GM12892 (cell line): Measurements from ENCODE around the gene AOC1.

Experiments
- DNase-seq: peaks from one replicate; pipeline ENCODE4 v3.0.0; 2011; ENCODE audit not compliant: insufficient read length
- FAIRE-seq: peaks from 2 replicates; lab custom pipeline; 2011; peaks lifted over from hg19 to GRCh38; lab: Jason Lieb, UNC
- POLR2A ChIP-seq: IDR thresholded peaks from 2 replicates; pipeline ENCODE4 v1.6.1; 2011; ENCODE audit warnings: low read depth, low read length, control low read depth
- POLR2AphosphoS5 ChIP-seq: IDR thresholded peaks from 2 replicates; pipeline ENCODE4 v1.6.1; 2011; ENCODE audit warnings: low read depth, low read length, control low read depth
- TAF1 ChIP-seq: IDR thresholded peaks from 2 replicates; pipeline ENCODE4 v1.6.1; 2011; ENCODE audit warnings: low read depth, mild to moderate bottlenecking, control low read depth, low read length, borderline replicate concordance

Gene AOC1

GRCh38 chr7:150866932-150867564 is 14.7 kb downstream of the AOC1 start:
- no peak for TF ChIP-seq POLR2AphosphoS5
- TF ChIP-seq POLR2A = no peak
- TF ChIP-seq TAF1 = no peak

GRCh38 chr7:150867605-150868004 is 15.3 kb downstream of the AOC1 start:
- FAIRE-seq (no peak), DNase-seq (no peak)
- TF ChIP-seq POLR2AphosphoS5 (no peak), POLR2A (no peak), TAF1 (no peak)

More at GRCh38 chr7:150866932-150867564, 14.7 kb downstream of the AOC1 start:
- no peak for DNase-seq
- no peak for FAIRE-seq

- DNase-seq (no peak), FAIRE-seq (no peak)
- TF ChIP-seq POLR2AphosphoS5 (no peak), POLR2A (no peak), TAF1 (no peak)
Measured at GRCh38 chr7:150869467-150869866, 17.1 kb downstream of the AOC1 start.

- no peak for TF ChIP-seq POLR2A
- TF ChIP-seq POLR2AphosphoS5 = no peak
- no peak for TF ChIP-seq TAF1
Measured at GRCh38 chr7:150871601-150872000, 19.3 kb downstream of the AOC1 start.

GRCh38 chr7:150874401-150875198 is 22.3 kb downstream of the AOC1 start:
- DNase-seq (no peak), FAIRE-seq (no peak)
- TF ChIP-seq POLR2AphosphoS5 = no peak
- TF ChIP-seq POLR2A = no peak
- no peak for TF ChIP-seq TAF1

More at GRCh38 chr7:150871601-150872000, 19.3 kb downstream of the AOC1 start:
- FAIRE-seq (no peak), DNase-seq (no peak)

- FAIRE-seq (peak; percentile 24), DNase-seq (no peak)
- no peak for TF ChIP-seq TAF1
- TF ChIP-seq POLR2AphosphoS5 = no peak
- TF ChIP-seq POLR2A = no peak
Measured at GRCh38 chr7:150875791-150876190, 23.5 kb downstream of the AOC1 start.

- DNase-seq (no peak), FAIRE-seq (no peak)
- TF ChIP-seq TAF1 = no peak
- no peak for TF ChIP-seq POLR2AphosphoS5
- TF ChIP-seq POLR2A = no peak
Measured at GRCh38 chr7:150876817-150877526, 24.7 kb downstream of the AOC1 start.

GRCh38 chr7:150877536-150877935 is 25.2 kb downstream of the AOC1 start:
- DNase-seq = no peak
- no peak for TF ChIP-seq POLR2AphosphoS5
- no peak for TF ChIP-seq TAF1
- no peak for TF ChIP-seq POLR2A
- FAIRE-seq = no peak

- DNase-seq (no peak), FAIRE-seq (no peak)
- TF ChIP-seq POLR2AphosphoS5 (no peak), TAF1 (no peak), POLR2A (no peak)
Measured at GRCh38 chr7:150879345-150879744, 27.0 kb downstream of the AOC1 start.

GRCh38 chr7:150881189-150881588 is 28.9 kb downstream of the AOC1 start:
- TF ChIP-seq POLR2A (no peak), TAF1 (no peak), POLR2AphosphoS5 (no peak)
- no peak for DNase-seq

GRCh38 chr7:150890853-150891584 is 38.7 kb downstream of the AOC1 start:
- DNase-seq = no peak
- no peak for TF ChIP-seq TAF1
- TF ChIP-seq POLR2AphosphoS5 = no peak
- TF ChIP-seq POLR2A = no peak
- no peak for FAIRE-seq

More at GRCh38 chr7:150881189-150881588, 28.9 kb downstream of the AOC1 start:
- FAIRE-seq = no peak
